ENCODE measurements around the gene ALG6. TPM values are rescaled to one million over a fixed set of nuclear protein-coding genes. Genes with fewer than 3 reads are reported as not detected.
"Not testable (repeated sequence)": the region's sequence is repeated elsewhere in the genome, so short reads cannot be mapped to it uniquely, and the experiment has no call there.

Gene ALG6
- total and polyA plus RNA-seq, 2 experiments from 2014 or later, result 8.3 to 15.0 TPM

GRCh38 chr1:63342402-63342801, 25.0 kb upstream of the ALG6 start:
- no peak overlapping the region for H3K27ac ChIP-seq
- no peaks in the 10 kb centered on the region for H3K9me3 ChIP-seq (ENCODE audit: low read depth)
- no peaks in the 10 kb centered on the region for H3K27me3 ChIP-seq
- H3K36me3 ChIP-seq, result no peaks in the 10 kb centered on the region
- H3K4me1 ChIP-seq (ENCODE audit: low read depth), result no peaks in the 10 kb centered on the region
- DNase-seq (ENCODE audit: low read depth in 1 of 2, low spot score in 1 of 2), result no peak
- no peak overlapping the region for H3K4me3 ChIP-seq
- no peak for TF ChIP-seq CTCF (IDR thresholded peaks at IDR 0.05; ENCODE audit: low read depth, low read length)

GRCh38 chr1:63343922-63344321, 23.5 kb upstream of the ALG6 start:
- Histone ChIP-seq H3K4me1 (ENCODE audit: low read depth) (no peaks in the 10 kb centered on the region), H3K4me3 (no peak overlapping the region), H3K36me3 (no peaks in the 10 kb centered on the region), H3K27me3 (no peaks in the 10 kb centered on the region), H3K9me3 (ENCODE audit: low read depth) (no peaks in the 10 kb centered on the region), H3K27ac (no peak overlapping the region)
- TF ChIP-seq CTCF (IDR thresholded peaks at IDR 0.05; ENCODE audit: low read depth, low read length), result no peak
- DNase-seq (ENCODE audit: low read depth in 1 of 2, low spot score in 1 of 2), result no peak

- no peaks in the 10 kb centered on the region for H3K9me3 ChIP-seq (ENCODE audit: low read depth)
- H3K4me1 ChIP-seq (ENCODE audit: low read depth), result no peaks in the 10 kb centered on the region
- no peak overlapping the region for H3K27ac ChIP-seq
- H3K4me3 ChIP-seq, result no peak overlapping the region
- TF ChIP-seq CTCF (IDR thresholded peaks at IDR 0.05; ENCODE audit: low read depth, low read length), result no peak
- H3K27me3 ChIP-seq, result peaks cover 34% of the 10 kb centered on the region
- H3K36me3 ChIP-seq, result no peaks in the 10 kb centered on the region
- no peak for DNase-seq (ENCODE audit: low read depth in 1 of 2, low spot score in 1 of 2)
Observed at GRCh38 chr1:63350320-63350719, 17.1 kb upstream of the ALG6 start.

- no peak overlapping the region for H3K27ac ChIP-seq
- no peaks in the 10 kb centered on the region for H3K36me3 ChIP-seq
- H3K4me1 ChIP-seq (ENCODE audit: low read depth), result no peaks in the 10 kb centered on the region
- DNase-seq (ENCODE audit: low read depth in 1 of 2, low spot score in 1 of 2), result no peak
- peaks cover 35% of the 10 kb centered on the region for H3K27me3 ChIP-seq
- TF ChIP-seq CTCF (IDR thresholded peaks at IDR 0.05; ENCODE audit: low read depth, low read length), result no peak
- no peak overlapping the region for H3K4me3 ChIP-seq
- no peaks in the 10 kb centered on the region for H3K9me3 ChIP-seq (ENCODE audit: low read depth)
Observed at GRCh38 chr1:63352736-63353135, 14.7 kb upstream of the ALG6 start.

- H3K27ac ChIP-seq; H3K9me3 ChIP-seq (ENCODE audit: low read depth); H3K4me3 ChIP-seq; H3K36me3 ChIP-seq; H3K4me1 ChIP-seq (ENCODE audit: low read depth); DNase-seq (ENCODE audit: low read depth in 1 of 2, low spot score in 1 of 2): not testable (repeated sequence)
- H3K27me3 ChIP-seq, result peaks cover 35% of the 10 kb centered on the region
Observed at GRCh38 chr1:63356234-63356633, 11.2 kb upstream of the ALG6 start.

GRCh38 chr1:63359561-63359960, 7.9 kb upstream of the ALG6 start:
- H3K27me3 ChIP-seq, result peaks cover 7% of the 10 kb centered on the region
- H3K36me3 ChIP-seq, result no peaks in the 10 kb centered on the region
- no peak for DNase-seq (ENCODE audit: low read depth in 1 of 2, low spot score in 1 of 2)
- no peak for TF ChIP-seq CTCF (IDR thresholded peaks at IDR 0.05; ENCODE audit: low read depth, low read length)
- no peak overlapping the region for H3K4me3 ChIP-seq
- no peaks in the 10 kb centered on the region for H3K9me3 ChIP-seq (ENCODE audit: low read depth)
- no peak overlapping the region for H3K27ac ChIP-seq
- H3K4me1 ChIP-seq (ENCODE audit: low read depth), result no peaks in the 10 kb centered on the region

All from cardiac muscle cell (in vitro differentiated cells and primary cell).